GM12878 (cell line): ENCODE measurements around the gene CNKSR1. TPM values are rescaled to one million over a fixed set of nuclear protein-coding genes. Genes with fewer than 3 reads are reported as not detected.

Source experiments
- CBX3 ChIP-seq: fragments of 200-600 bp; sonication (generic); IDR thresholded peaks from 2 replicates; pipeline ENCODE4 v1.6.1; 2016; ENCODE audit warnings: low read depth, borderline replicate concordance
- FOS ChIP-seq: IDR thresholded peaks from 3 replicates; pipeline ENCODE4 v1.6.1; 2011; ENCODE audit warnings: borderline replicate concordance; ENCODE audit not compliant: insufficient read length; ENCODE audit errors: extremely low read depth
- HDAC2 ChIP-seq: fragments of 200-600 bp; sonication (generic); IDR thresholded peaks from 2 replicates; pipeline ENCODE4 v1.6.1; 2017
- JUND ChIP-seq: IDR thresholded peaks from 2 replicates; pipeline ENCODE4 v1.6.1; 2012; ENCODE audit warnings: low read depth, mild to moderate bottlenecking, low read length, improper control_type of control experiment, moderate library complexity
- KAT2A ChIP-seq: conservative IDR thresholded peaks from 2 replicates; pipeline ENCODE4 v1.6.1; 2011; ENCODE audit warnings: low read depth, low read length; ENCODE audit not compliant: control insufficient read depth
- MTA2 ChIP-seq: fragments of 450-650 bp; IDR thresholded peaks from 2 replicates; pipeline ENCODE4 v1.6.1; 2016; ENCODE audit warnings: low read depth, mild to moderate bottlenecking, moderate library complexity
- NBN ChIP-seq: fragments of 450-650 bp; IDR thresholded peaks from 2 replicates; pipeline ENCODE4 v1.6.1; 2016
- NR2C1 ChIP-seq: fragments of 450-650 bp; IDR thresholded peaks from 2 replicates; pipeline ENCODE4 v1.6.1; 2017; ENCODE audit warnings: antibody characterized with exemption, mild to moderate bottlenecking, moderate library complexity
- SMARCA5 ChIP-seq: fragments of 450-650 bp; IDR thresholded peaks from 2 replicates; pipeline ENCODE4 v1.6.1; 2017; ENCODE audit warnings: mild to moderate bottlenecking
- TCF3 ChIP-seq: IDR thresholded peaks from 2 replicates; pipeline ENCODE4 v1.6.1; 2012; ENCODE audit warnings: low read depth, mild to moderate bottlenecking, low read length, borderline replicate concordance; ENCODE audit not compliant: insufficient read depth
- ZBED1 ChIP-seq: IDR thresholded peaks from 2 replicates; pipeline ENCODE4 v1.6.1; 2016; ENCODE audit warnings: borderline replicate concordance
- ZNF24 ChIP-seq: fragments of 450-650 bp; IDR thresholded peaks from 2 replicates; pipeline ENCODE4 v1.6.1; 2017; ENCODE audit warnings: antibody characterized with exemption, mild to moderate bottlenecking
- ZZZ3 ChIP-seq: IDR thresholded peaks from 2 replicates; pipeline ENCODE4 v1.6.1; 2011; ENCODE audit warnings: low read depth; ENCODE audit not compliant: control insufficient read depth, insufficient read length
- polyA plus RNA-seq, 11 experiments: library from polyadenylated mRNA; depleted of rRNA in 4 of 11; unstranded in 6 of 11; stranded (reverse) in 5 of 11; fragments of >200 nt; fragmentation: Nextera tagmentation in 4 of 11; fragmentation: Illumina TruSeq in 1 of 11; extraction: Ambion mirVana in 4 of 11; extraction: Trizol in 1 of 11; gene quantifications; 1 replicate in 1 of 11; 2 replicates in 10 of 11; pipeline versions ENCODE4 v1.2.1 to v1.2.3, GENCODE V29; 2011 to 2016; ENCODE audit warnings: inconsistent platforms in 2 of 11, missing spikeins in 2 of 11, low read depth in 1 of 11
- total RNA-seq, 4 experiments: library from RNA; depleted of rRNA in 3 of 4; stranded (reverse); fragments of >200 nt in 3 of 4; fragmentation: Illumina TruSeq in 1 of 4; extraction: Trizol in 1 of 4; gene quantifications; 2 replicates each; pipeline versions ENCODE4 v1.2.1 to v1.2.3, GENCODE V29; 2013 to 2021
- TF ChIP-seq, protein P1 (sequence below): IDR thresholded peaks from 2 replicates; pipeline ENCODE4 v1.6.1; 2011; ENCODE audit warnings: borderline replicate concordance, low read depth, mild to moderate bottlenecking, moderate library complexity, mixed read lengths, low read length; ENCODE audit not compliant: insufficient read depth; ENCODE audit errors: extremely low read length
- TF ChIP-seq, protein P2 (sequence below): IDR thresholded peaks from 2 replicates; pipeline ENCODE4 v1.6.1; 2012; ENCODE audit warnings: low read depth, low read length, improper control_type of control experiment
- TF ChIP-seq, protein P3 (sequence below): IDR thresholded peaks from 2 replicates; pipeline ENCODE4 v1.6.1; 2012; ENCODE audit warnings: mild to moderate bottlenecking, low read depth, low read length
- TF ChIP-seq, protein P4 (sequence below): fragments of 150-350 bp; IDR thresholded peaks from 2 replicates; pipeline ENCODE4 v1.6.1; 2016; ENCODE audit warnings: low read depth, low read length
- TF ChIP-seq, protein P5 (sequence below): fragments of 150-350 bp; IDR thresholded peaks from 2 replicates; pipeline ENCODE4 v1.6.1; 2014; ENCODE audit warnings: mild to moderate bottlenecking, low read depth, low read length

The CNKSR1 gene
- total and polyA plus RNA-seq, 10 of the 15 experiments (the other 5 are each of a cell fraction or from before 2014, with no cell fraction given), result 0.06 to 1.2 (median 0.86) TPM

DNA sequence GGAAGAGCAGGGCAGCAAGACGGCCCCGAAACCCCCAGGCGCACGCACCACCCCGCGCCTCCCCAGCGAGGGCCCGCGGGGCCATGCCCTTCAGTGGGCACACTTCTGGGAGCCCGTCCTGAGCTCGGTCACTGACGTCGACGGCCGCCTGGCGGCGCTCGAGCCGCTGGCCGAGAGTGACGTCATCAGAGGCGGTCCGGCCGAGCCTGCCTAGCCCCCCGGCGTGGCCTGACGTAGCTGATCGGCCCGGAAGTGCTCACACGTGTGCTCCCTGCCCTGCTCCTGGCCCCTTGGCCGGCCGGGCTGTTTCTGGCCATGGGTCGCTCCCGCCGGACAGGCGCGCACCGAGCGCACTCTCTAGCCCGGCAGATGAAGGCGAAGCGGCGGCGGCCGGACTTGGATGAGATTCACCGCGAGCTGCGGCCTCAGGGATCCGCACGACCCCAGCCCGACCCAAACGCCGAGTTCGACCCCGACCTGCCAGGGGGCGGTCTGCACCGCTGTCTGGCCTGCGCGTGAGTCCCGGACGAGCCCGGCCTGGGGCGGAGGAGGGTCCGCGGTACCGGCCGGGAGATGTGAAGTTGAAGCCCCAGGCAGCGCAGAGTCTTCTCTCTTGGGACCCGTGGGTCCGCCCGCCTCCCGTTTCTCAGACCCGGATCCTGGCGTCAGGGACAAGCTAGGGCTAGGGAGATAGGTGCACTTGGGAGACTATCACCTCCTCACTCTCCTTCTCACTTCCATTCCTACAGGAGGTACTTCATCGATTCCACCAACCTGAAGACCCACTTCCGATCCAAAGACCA is 7.4 kb upstream of the CNKSR1 start, which contains the start of gene ZNF593 (continued):
- TF ChIP-seq NR2C1, result peak; percentile 81
- TF ChIP-seq, protein P1, sequence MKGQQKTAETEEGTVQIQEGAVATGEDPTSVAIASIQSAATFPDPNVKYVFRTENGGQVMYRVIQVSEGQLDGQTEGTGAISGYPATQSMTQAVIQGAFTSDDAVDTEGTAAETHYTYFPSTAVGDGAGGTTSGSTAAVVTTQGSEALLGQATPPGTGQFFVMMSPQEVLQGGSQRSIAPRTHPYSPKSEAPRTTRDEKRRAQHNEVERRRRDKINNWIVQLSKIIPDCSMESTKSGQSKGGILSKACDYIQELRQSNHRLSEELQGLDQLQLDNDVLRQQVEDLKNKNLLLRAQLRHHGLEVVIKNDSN, result peak; percentile 50
- TF ChIP-seq NBN, result peak; percentile 100
- TF ChIP-seq KAT2A, result no peak
- TF ChIP-seq CBX3, result no peak
- no peak for TF ChIP-seq ZZZ3
- no peak for TF ChIP-seq FOS
- TF ChIP-seq TCF3, result no peak
- TF ChIP-seq SMARCA5, result peak; percentile 93
- TF ChIP-seq, protein P2, sequence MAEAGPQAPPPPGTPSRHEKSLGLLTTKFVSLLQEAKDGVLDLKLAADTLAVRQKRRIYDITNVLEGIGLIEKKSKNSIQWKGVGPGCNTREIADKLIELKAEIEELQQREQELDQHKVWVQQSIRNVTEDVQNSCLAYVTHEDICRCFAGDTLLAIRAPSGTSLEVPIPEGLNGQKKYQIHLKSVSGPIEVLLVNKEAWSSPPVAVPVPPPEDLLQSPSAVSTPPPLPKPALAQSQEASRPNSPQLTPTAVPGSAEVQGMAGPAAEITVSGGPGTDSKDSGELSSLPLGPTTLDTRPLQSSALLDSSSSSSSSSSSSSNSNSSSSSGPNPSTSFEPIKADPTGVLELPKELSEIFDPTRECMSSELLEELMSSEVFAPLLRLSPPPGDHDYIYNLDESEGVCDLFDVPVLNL, result no peak
- TF ChIP-seq ZNF24, result peak; percentile 32; the same call in 1 of the 2 replicates
- TF ChIP-seq, protein P3, sequence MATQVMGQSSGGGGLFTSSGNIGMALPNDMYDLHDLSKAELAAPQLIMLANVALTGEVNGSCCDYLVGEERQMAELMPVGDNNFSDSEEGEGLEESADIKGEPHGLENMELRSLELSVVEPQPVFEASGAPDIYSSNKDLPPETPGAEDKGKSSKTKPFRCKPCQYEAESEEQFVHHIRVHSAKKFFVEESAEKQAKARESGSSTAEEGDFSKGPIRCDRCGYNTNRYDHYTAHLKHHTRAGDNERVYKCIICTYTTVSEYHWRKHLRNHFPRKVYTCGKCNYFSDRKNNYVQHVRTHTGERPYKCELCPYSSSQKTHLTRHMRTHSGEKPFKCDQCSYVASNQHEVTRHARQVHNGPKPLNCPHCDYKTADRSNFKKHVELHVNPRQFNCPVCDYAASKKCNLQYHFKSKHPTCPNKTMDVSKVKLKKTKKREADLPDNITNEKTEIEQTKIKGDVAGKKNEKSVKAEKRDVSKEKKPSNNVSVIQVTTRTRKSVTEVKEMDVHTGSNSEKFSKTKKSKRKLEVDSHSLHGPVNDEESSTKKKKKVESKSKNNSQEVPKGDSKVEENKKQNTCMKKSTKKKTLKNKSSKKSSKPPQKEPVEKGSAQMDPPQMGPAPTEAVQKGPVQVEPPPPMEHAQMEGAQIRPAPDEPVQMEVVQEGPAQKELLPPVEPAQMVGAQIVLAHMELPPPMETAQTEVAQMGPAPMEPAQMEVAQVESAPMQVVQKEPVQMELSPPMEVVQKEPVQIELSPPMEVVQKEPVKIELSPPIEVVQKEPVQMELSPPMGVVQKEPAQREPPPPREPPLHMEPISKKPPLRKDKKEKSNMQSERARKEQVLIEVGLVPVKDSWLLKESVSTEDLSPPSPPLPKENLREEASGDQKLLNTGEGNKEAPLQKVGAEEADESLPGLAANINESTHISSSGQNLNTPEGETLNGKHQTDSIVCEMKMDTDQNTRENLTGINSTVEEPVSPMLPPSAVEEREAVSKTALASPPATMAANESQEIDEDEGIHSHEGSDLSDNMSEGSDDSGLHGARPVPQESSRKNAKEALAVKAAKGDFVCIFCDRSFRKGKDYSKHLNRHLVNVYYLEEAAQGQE, result no peak
- no peak for TF ChIP-seq MTA2
- TF ChIP-seq, protein P4, sequence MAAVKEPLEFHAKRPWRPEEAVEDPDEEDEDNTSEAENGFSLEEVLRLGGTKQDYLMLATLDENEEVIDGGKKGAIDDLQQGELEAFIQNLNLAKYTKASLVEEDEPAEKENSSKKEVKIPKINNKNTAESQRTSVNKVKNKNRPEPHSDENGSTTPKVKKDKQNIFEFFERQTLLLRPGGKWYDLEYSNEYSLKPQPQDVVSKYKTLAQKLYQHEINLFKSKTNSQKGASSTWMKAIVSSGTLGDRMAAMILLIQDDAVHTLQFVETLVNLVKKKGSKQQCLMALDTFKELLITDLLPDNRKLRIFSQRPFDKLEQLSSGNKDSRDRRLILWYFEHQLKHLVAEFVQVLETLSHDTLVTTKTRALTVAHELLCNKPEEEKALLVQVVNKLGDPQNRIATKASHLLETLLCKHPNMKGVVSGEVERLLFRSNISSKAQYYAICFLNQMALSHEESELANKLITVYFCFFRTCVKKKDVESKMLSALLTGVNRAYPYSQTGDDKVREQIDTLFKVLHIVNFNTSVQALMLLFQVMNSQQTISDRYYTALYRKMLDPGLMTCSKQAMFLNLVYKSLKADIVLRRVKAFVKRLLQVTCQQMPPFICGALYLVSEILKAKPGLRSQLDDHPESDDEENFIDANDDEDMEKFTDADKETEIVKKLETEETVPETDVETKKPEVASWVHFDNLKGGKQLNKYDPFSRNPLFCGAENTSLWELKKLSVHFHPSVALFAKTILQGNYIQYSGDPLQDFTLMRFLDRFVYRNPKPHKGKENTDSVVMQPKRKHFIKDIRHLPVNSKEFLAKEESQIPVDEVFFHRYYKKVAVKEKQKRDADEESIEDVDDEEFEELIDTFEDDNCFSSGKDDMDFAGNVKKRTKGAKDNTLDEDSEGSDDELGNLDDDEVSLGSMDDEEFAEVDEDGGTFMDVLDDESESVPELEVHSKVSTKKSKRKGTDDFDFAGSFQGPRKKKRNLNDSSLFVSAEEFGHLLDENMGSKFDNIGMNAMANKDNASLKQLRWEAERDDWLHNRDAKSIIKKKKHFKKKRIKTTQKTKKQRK, result no peak
- TF ChIP-seq HDAC2, result no peak
- no peak for TF ChIP-seq ZBED1
- peak; percentile 96 for TF ChIP-seq JUND
- TF ChIP-seq, protein P5, sequence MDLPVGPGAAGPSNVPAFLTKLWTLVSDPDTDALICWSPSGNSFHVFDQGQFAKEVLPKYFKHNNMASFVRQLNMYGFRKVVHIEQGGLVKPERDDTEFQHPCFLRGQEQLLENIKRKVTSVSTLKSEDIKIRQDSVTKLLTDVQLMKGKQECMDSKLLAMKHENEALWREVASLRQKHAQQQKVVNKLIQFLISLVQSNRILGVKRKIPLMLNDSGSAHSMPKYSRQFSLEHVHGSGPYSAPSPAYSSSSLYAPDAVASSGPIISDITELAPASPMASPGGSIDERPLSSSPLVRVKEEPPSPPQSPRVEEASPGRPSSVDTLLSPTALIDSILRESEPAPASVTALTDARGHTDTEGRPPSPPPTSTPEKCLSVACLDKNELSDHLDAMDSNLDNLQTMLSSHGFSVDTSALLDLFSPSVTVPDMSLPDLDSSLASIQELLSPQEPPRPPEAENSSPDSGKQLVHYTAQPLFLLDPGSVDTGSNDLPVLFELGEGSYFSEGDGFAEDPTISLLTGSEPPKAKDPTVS, result no peak
